Dermis microvascular lymphatic vessel endothelial cell (primary cell): ENCODE measurements around the gene ALAD. TPM values are rescaled to one million over a fixed set of nuclear protein-coding genes. Genes with fewer than 3 reads are reported as not detected.
"Not testable (repeated sequence)": the region's sequence is repeated elsewhere in the genome, so short reads cannot be mapped to it uniquely, and the experiment has no call there.

ENCODE experiments used
- DNase-seq, 2 donors: peaks; one replicate each; pipeline versions ENCODE4 v3.0.0 to v3.0.0-alpha.2; 2010; ENCODE audit warnings: low read depth in 2 of 2
- total RNA-seq: library from RNA; depleted of rRNA; stranded (reverse); fragments of >200 nt; gene quantifications from 2 replicates; pipeline ENCODE4 v1.2.1, GENCODE V29; 2014

The ALAD gene
- total RNA-seq, 1 donor from 2014 or later, result 13.6 TPM

- DNase-seq, result no peak
Measured at GRCh38 chr9:113399646-113400200, 1.4 kb downstream of the ALAD start.

- DNase-seq, result no peak
Measured at GRCh38 chr9:113398796-113399195, 2.3 kb downstream of the ALAD start.

- DNase-seq, result no peak
Measured at GRCh38 chr9:113397203-113397631, 3.9 kb downstream of the ALAD start.

- DNase-seq, result no peak
Measured at GRCh38 chr9:113395000-113395861, 5.9 kb downstream of the ALAD start.

GRCh38 chr9:113393281-113393680 lies 7.8 kb downstream of the ALAD start:
- no peak for DNase-seq

GRCh38 chr9:113391917-113392316 lies 9.2 kb downstream of the ALAD start:
- DNase-seq, result no peak

- no peak for DNase-seq
Measured at GRCh38 chr9:113390192-113390960, 10.7 kb downstream of the ALAD start.

- DNase-seq, result no peak
Measured at GRCh38 chr9:113389451-113389850, 11.6 kb downstream of the ALAD start.

GRCh38 chr9:113388833-113389232 lies 12.3 kb downstream of the ALAD start:
- DNase-seq, result no peak

- no peak for DNase-seq
Measured at GRCh38 chr9:113387560-113388230, 13.4 kb downstream of the ALAD start.

- no peak for DNase-seq
Measured at GRCh38 chr9:113386571-113387393, 14.3 kb downstream of the ALAD start.

- no peak for DNase-seq
Measured at GRCh38 chr9:113381909-113382411, 19.1 kb downstream of the ALAD start.

- not testable (repeated sequence) for DNase-seq
Measured at GRCh38 chr9:113381441-113381840, 19.6 kb downstream of the ALAD start.

GRCh38 chr9:113380869-113381378 lies 20.2 kb downstream of the ALAD start:
- DNase-seq, result no peak

- DNase-seq, result not testable (repeated sequence)
Measured at GRCh38 chr9:113379829-113380210, 21.3 kb downstream of the ALAD start.

- not testable (repeated sequence) for DNase-seq
Measured at GRCh38 chr9:113379094-113379828, 21.8 kb downstream of the ALAD start.

GRCh38 chr9:113376634-113377567 lies 24.2 kb downstream of the ALAD start, which contains the start of gene HDHD3:
TSS of gene HDHD3 (minus strand) at chr9:113376986. CDS start at chr9:113374354, 2,632 bp downstream.
- peak; percentile 24 to 70 for DNase-seq
